GM12878 (cell line): ENCODE measurements around the gene CENPE.

Experiments
- CTCF ChIP-seq, 3 experiments: IDR thresholded peaks in 2 of 3; conservative IDR thresholded peaks in 1 of 3; 2 replicates each; pipeline ENCODE4 v1.5.1; 2011; ENCODE audit warnings: low read depth in 3 of 3, low read length in 3 of 3, mild to moderate bottlenecking in 3 of 3, control low read depth in 2 of 3, moderate library complexity in 2 of 3, inconsistent platforms in 1 of 3, mixed read lengths in 1 of 3; ENCODE audit not compliant: control insufficient read depth in 2 of 3, insufficient read depth in 1 of 3; ENCODE audit errors: extremely low read depth in 1 of 3
- EZH2 ChIP-seq: IDR thresholded peaks from 2 replicates; pipeline ENCODE4 v1.6.1; 2012; ENCODE audit warnings: low read depth, mild to moderate bottlenecking, control low read depth, inconsistent platforms, low read length, borderline replicate concordance; ENCODE audit not compliant: control insufficient read depth
- FOXM1 ChIP-seq: IDR thresholded peaks from 2 replicates; pipeline ENCODE4 v1.6.1; 2012; ENCODE audit warnings: low read depth, mild to moderate bottlenecking, inconsistent platforms, low read length, moderate library complexity
- NR2F1 ChIP-seq: fragments of 450-650 bp; conservative IDR thresholded peaks from 2 replicates; pipeline ENCODE4 v1.6.1; 2017; ENCODE audit warnings: mild to moderate bottlenecking
- NRF1 ChIP-seq: conservative IDR thresholded peaks from 2 replicates; pipeline ENCODE4 v1.6.1; 2011; ENCODE audit warnings: mild to moderate bottlenecking, low read depth, low read length, improper control_type of control experiment
- PBX3 ChIP-seq: IDR thresholded peaks from 2 replicates; pipeline ENCODE4 v1.6.1; 2011; ENCODE audit warnings: mild to moderate bottlenecking, low read depth, low read length, moderate library complexity; ENCODE audit not compliant: insufficient replicate concordance
- POLR2A ChIP-seq: IDR thresholded peaks from 2 replicates; pipeline ENCODE4 v1.6.1; 2011; ENCODE audit warnings: low read depth, mild to moderate bottlenecking, low read length
- RAD21 ChIP-seq: IDR thresholded peaks from 2 replicates; pipeline ENCODE4 v1.6.1; 2011; ENCODE audit warnings: mild to moderate bottlenecking, low read depth, low read length, moderate library complexity; ENCODE audit not compliant: insufficient read depth
- USF2 ChIP-seq: IDR thresholded peaks from 2 replicates; pipeline ENCODE4 v1.6.1; 2011; ENCODE audit warnings: low read depth, low read length, improper control_type of control experiment, borderline replicate concordance
- ZNF274 ChIP-seq: IDR thresholded peaks from one replicate; pipeline ENCODE4 v1.8.0; 2011; ENCODE audit not compliant: insufficient read length, insufficient read depth
- TF ChIP-seq, protein P1 (sequence below): fragments of 450-650 bp; IDR thresholded peaks from 2 replicates; pipeline ENCODE4 v1.6.1; 2017; ENCODE audit warnings: antibody characterized with exemption, mild to moderate bottlenecking, moderate library complexity

GRCh38 chr4:103098341-103098740 lies 99.8 kb downstream of the CENPE start:
- TF ChIP-seq CTCF (IDR thresholded peaks at IDR 0.05 in 2 of 3, conservative IDR thresholded peaks at IDR 0.05 in 1 of 3; ENCODE audit: control insufficient read depth in 2 of 3, extremely low read depth in 1 of 3, insufficient read depth in 1 of 3, low read depth in 3 of 3, low read length in 3 of 3) (no peak), USF2 (no peak), FOXM1 (no peak), NR2F1 (no peak), ZNF274 (no peak), RAD21 (no peak), EZH2 (no peak), NRF1 (no peak), POLR2A (no peak), PBX3 (no peak)
- TF ChIP-seq, protein P1, sequence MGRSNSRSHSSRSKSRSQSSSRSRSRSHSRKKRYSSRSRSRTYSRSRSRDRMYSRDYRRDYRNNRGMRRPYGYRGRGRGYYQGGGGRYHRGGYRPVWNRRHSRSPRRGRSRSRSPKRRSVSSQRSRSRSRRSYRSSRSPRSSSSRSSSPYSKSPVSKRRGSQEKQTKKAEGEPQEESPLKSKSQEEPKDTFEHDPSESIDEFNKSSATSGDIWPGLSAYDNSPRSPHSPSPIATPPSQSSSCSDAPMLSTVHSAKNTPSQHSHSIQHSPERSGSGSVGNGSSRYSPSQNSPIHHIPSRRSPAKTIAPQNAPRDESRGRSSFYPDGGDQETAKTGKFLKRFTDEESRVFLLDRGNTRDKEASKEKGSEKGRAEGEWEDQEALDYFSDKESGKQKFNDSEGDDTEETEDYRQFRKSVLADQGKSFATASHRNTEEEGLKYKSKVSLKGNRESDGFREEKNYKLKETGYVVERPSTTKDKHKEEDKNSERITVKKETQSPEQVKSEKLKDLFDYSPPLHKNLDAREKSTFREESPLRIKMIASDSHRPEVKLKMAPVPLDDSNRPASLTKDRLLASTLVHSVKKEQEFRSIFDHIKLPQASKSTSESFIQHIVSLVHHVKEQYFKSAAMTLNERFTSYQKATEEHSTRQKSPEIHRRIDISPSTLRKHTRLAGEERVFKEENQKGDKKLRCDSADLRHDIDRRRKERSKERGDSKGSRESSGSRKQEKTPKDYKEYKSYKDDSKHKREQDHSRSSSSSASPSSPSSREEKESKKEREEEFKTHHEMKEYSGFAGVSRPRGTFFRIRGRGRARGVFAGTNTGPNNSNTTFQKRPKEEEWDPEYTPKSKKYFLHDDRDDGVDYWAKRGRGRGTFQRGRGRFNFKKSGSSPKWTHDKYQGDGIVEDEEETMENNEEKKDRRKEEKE = no peak
